Heart left ventricle (tissue), 13 donors: ENCODE measurements around the gene ZNF74.

Source experiments
- POLR2A ChIP-seq, 2 donors: fragments of 450-650 bp; IDR thresholded peaks; one replicate each; pipeline ENCODE4 v1.6.1; 2017; ENCODE audit warnings: antibody characterized with exemption in 2 of 2, mild to moderate bottlenecking in 2 of 2, moderate library complexity in 2 of 2
- TF ChIP-seq, protein P1 (sequence below), 12 donors: fragments of 200-600 bp; sonication (generic) in 4 of 12; IDR thresholded peaks; one replicate each; pipeline versions ENCODE4 v1.5.0 to v1.8.0; 2018 to 2022; ENCODE audit warnings: antibody characterized with exemption in 12 of 12, mild to moderate bottlenecking in 5 of 12
- donor health status: ischemic (EF 13 %, LVEDD 7.1; RV severe dilation, severe dysfunction).
- donor health status: DM: no; HTN: yes; CAD: no.
- donor health status: DM: no; HTN: no; CAD: no.
- donor health status: ischemic (EF 25% LVEDD 6.9; RV normal size, moderate dysfunction).
- donor health status: ischemic (EF 25% LVEDD 5.7; RV mildly dilated, moderate dysfunction).
- donor health status: ischemic (EF 35%, LVEDD 5.7; RV mildly dilated, moderate dysfunction).
- donor health status: nonischemic (EF 11% LVEDD 7.7; RV severe dilation, severe dysfunction).
- donor health status: DM: yes; HTN: yes; CAD: no.
- donor health status: PGD.
- donor health status: ischemic (EF 29% LVEDD 5.4; RV normal size, mild dysfunction).
- donor health status: nonischemic (EF 23%, LVEDD 6.1; RV moderate dilation, normal function).

DNA sequence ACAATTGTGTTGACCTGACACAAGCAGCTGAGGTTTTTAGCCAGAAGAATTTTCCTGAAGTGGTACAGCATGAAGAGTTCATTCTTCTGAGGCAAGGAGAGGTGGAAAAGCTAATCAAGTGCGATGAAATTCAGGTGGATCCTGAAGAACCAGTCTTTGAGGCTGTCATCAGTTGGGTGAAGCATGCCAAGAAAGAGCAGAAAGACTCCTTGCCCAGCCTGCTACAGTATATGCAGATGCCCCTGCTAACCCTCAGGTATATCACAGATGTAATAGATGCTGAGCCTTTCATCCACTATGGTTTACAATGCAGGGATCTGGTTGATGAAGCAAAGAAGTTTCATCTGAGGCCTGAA, 56.6 kb downstream of the ZNF74 start:
- TF ChIP-seq, protein P1, sequence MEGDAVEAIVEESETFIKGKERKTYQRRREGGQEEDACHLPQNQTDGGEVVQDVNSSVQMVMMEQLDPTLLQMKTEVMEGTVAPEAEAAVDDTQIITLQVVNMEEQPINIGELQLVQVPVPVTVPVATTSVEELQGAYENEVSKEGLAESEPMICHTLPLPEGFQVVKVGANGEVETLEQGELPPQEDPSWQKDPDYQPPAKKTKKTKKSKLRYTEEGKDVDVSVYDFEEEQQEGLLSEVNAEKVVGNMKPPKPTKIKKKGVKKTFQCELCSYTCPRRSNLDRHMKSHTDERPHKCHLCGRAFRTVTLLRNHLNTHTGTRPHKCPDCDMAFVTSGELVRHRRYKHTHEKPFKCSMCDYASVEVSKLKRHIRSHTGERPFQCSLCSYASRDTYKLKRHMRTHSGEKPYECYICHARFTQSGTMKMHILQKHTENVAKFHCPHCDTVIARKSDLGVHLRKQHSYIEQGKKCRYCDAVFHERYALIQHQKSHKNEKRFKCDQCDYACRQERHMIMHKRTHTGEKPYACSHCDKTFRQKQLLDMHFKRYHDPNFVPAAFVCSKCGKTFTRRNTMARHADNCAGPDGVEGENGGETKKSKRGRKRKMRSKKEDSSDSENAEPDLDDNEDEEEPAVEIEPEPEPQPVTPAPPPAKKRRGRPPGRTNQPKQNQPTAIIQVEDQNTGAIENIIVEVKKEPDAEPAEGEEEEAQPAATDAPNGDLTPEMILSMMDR (IDR thresholded peaks at IDR 0.05): no peak
- TF ChIP-seq POLR2A (IDR thresholded peaks at IDR 0.05): no peak
